Hematopoietic multipotent progenitor cell treated with erythropoietin and hydrocortisone succinate and interleukin-3 and kit ligand, for 6 days (in vitro differentiated cells): ENCODE results near the gene NANOS3.

ENCODE experiments used
- DNase-seq: peaks from one replicate; pipeline ENCODE4 v3.0.0-alpha.2; 2015

Gene NANOS3

DNA sequence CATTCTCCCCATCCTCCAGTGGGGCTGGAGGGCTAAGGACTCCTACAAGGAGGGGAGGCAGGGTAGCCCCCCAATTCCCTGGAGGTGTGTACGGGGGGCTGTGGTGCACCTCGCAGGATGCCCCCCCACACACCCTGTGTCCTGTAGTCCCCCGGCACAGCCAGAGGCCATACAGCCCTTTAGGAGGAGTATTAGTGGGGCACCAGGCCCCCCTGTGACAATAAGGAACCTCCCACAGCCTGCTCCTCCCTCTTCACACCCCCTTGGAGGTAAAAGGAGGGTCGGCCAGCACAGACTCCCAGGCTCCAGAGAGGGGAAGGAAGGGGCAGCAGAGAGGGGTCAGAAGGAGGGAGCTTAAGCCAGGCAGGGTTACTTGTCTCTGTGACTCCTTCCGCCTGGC is at the start of gene NANOS3:
Gene NANOS3 (plus strand): TSS at position 301 of the 400 bp plus-strand sequence. CDS start 115 bp downstream, outside the sequence.
- DNase-seq: no peak

DNA sequence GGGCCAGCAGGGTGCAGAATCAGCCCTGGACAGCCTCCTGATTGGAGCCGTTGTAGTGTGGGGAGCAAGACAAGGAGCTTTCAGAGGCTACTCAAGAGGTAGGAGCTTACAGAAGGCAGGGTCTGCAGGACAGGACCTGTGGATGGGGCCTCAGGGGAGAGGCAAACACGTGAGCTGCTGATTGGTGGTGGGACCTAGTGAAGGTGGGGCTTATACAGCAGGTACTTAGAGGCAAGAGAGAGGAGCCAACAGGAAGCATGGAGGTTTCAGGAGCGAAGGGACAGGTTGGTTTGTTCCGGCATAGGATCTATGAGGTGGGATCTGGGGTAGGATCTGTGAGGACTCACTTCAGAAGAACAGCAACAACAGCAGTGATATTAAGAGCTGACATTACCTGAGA is 49.3 kb upstream of the NANOS3 start:
- peak; percentile 5 for DNase-seq

DNA sequence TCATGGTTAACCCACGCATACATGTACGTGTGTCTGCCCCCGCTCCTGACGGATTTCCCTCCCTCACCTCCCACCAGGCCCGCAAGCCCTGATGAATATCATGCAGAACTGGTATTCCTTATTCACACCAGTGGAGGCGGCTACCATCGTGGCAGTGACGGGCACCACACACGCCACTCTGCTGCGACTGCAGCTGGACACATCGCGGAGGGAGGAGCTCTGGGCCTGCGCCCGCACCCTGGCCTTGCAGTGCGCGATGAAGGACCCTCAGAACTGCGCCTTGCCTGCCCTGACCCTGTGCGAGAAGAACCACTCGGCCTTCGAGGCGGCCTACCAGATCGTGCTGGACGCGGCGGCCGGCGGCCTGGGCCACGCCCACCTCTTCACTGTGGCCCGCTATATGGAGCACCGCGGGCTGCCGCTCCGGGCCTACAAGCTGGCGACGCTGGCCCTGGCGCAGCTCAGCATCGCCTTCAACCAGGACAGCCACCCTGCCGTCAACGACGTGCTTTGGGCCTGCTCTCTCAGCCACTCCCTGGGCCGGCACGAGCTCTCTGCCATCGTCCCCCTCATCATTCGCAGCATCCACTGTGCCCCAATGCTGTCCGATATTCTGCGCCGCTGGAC is 46.7 kb upstream of the NANOS3 start:
- DNase-seq: no peak

DNA sequence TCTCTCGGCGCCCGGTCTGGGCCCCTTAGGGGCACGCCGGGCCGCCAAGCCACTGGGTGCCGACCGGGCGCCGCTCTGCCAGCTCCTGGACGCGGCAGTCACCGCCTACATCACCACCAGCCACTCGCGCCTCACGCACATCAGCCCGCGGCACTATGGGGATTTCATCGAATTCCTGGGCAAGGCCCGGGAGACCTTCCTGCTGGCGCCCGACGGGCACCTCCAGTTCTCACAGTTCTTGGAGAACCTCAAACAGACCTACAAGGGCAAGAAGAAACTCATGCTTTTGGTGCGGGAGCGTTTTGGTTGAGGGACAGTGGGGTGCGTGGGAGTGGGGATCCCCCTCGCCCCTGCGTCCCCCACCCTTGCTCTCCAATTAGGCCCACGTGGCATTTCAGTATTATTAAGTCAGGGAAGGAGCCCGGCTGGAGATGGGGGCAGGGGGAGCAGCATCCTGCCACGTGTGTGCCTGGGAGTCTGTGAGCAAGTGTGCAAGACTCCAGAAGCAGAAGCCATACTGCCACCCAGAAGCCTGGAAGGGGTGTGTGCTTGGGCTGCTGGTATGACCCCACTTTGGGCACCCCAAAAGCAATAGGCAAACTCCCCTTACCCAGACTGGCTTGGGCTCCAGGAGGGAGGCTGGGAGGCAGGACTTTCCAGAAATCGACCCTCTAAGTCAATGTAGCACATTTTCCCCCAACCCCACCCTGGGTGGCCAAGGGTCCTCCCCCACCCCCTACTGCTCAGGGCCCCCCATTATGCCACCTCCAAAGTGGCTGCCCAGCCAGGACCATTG is 46.0 kb upstream of the NANOS3 start:
- DNase-seq: no peak

DNA sequence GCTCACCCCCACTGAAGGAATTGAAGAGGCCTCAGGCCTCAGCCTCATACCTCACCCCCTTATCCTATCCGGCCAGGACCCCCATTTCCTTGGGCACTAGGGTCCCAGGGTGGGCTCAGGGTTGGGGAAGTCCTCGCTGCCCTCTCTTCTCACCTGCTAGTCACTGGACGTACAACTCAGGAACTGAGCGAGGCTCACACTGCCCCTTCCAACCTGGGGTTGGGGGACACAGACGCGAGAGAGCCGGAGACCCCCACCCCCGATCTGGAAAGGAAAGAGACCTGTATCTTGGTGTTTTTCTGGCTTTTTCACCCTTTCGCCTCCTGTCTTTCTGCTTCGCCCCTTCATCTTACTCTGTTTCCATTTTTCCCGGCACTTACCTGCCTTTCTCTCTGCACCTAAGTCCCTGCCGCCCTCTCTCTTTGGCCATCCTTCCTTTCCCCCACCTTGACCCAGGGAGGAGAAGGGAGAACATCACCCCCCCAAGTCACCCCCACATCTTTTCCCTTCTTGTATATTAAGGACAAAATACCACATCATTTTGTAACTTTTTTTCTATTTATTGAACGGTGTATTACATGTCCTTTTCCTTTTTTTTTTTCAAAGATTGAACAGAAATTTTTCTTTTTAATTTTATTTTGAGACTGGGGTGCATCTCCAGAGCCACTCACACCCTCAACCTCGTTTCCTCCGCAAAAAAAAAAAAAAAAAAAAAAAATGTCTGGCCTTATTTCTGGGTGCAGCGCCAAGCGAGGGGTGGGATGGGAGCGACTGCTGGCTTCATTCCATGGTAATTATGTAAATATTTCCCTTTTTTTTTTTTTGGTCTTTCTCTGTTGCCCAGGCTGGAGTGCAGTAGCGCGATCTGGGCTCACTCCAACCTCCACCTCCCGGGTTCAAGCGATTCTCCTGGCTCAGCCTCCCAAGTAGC is 45.1 kb upstream of the NANOS3 start:
- no peak for DNase-seq

DNA sequence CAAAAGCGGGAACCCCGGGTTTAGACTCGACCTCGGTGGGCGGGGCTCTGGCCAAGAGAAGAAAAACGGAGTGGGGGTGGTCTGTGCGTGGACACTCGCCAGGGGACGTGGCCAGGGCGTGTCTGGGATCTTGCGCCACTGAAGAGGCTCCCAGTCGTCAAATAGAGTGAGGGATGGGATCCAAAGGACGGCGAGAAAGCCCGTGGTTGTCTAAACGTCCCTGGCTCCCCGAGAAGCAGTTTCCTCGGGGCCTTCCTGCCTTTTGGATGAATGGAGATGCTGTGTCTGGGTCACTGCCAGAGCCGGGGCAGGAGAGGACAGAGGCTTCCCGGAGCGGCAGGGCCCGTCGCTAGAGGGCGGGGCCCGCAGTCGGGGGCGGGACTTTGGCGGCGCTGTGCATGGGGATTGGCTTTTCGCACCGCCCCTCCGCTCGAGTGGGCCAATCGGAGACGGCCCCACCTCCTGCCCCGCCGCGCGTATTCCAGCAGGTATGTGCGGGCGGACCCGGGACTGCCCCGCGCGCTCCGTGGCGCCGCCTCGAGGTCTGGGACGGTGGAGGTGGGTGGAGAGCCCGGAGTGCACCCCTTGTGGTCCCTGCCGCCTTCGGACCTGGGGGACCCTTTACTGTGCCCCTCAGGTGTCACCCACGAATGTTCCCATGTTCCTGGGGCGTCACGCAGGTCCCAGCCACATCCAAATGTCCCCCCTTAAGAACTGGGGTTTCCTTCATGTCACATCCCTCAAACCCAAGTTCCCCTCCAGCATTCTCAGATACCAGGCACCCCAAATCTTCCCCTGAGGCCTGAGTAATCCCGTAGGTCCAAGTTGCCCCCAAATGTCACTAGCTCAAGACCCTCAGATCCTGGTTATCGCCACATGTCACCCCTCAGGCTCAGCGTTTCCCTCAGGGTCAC is 43.3 kb upstream of the NANOS3 start:
- DNase-seq: peak; percentile 95

DNA sequence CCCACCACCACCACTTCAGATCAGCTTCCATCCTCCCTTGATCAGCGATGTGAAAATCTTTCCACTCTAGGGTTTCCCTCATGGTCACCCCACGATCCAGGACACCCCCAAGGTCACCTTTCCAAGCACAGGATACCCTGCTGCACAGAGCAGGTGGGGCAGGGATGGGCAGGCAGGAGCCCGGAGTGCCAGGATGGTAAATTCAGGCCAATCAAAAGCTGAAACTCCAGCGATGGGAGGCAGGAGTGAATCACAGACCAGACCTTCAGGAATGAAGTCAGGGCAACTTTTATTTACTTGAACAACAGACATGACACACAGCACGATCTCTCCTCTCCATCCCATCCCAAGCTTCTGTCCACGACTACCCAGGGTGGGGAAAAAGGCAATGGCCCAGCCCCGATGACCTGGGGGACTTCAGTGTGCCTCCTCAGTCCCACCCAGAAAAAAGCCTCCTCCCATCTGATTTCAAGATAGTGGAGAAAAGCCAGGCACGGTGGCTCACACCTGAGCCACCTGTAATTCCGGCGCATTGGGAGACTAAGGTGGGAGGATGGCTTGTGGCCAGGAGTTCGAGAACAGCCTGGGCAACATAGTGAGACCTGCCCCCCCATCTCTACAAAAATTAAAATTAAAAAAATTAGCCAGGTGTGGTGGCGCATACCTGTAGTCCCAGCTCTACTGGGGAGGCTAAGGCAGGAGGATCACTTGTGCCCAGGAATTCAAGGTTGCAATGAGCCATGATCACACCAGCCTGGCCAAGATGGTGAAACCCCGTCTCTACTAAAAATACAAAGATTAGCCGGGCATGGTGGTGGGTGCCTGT is 42.5 kb upstream of the NANOS3 start:
- no peak for DNase-seq

DNA sequence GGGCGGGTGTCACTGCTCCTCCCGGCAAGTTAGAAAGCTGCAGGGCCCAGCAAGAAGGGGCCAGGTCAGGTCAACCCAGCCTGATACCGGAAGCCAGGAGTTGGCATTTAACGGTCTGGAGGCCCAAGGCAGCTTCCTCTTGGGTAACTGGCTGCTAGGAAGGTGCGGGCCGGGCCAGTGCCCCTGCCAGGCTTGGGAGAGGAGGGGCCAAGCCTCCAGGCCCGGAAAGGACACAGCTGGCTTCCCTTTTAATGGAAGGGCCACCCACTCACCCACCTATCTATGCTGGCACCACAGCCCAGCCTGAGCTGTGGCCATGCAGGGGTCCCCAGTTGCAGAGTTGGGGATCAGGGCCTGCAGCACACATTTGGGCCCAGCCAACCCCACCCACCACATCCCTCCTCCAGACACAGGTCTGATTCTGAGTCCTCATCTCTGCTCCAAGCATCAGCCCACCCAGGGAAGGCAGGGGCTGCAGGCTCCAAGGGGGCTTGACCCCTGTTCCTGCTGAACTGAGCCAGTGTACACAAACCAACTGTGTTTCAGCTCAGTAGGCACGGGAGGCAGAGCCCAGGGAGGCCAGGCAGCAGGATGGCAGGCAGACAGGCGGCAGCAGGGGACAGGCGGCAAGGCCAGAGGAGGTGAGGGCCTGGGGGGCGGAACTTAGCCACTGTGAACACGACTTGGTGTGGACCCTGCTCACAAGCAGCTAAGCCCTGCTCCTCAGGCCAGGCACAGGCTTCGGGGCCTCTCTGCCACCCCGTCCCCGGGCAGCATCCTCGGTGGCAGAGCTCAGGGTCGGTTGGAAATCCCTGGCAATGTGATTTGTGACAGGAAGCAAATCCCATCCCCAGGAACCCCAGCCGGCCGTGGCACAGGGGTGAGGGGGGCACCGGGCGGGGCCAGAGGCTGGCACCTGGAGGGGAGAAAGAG is 40.9 kb upstream of the NANOS3 start:
- peak; percentile 90 for DNase-seq

DNA sequence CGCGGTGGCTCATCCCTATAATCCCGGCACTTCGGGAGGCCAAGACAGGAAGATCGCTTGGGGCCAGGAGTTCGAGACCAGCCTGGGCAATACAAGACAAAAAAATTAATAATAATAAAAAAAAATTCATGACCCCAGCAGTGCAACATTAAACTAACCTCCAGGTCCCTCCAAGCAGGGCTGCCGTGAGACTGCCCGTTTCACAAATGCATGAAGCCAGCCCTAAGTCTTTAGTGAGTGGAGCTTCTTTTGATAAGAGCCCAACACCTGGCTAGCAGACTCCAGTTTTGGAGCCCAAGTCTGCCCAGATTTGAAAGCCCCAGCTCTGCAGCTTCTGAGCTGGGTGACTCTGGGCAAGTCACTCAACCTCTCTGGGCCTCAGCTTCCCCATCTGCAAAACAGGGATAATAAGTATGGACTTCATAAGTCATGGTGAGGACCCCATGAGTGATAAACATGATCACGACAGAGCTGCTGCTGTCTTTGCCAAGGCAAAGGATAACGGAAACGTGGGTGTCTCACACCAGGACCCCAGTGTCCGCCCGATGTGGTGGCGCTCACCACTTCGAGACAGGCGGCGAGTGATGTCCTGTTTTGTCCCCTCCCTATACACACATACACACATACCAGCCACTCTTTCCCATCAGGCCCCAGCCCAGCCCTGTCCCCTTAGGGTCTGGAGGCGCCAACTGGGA is 38.4 kb upstream of the NANOS3 start:
- DNase-seq: no peak

DNA sequence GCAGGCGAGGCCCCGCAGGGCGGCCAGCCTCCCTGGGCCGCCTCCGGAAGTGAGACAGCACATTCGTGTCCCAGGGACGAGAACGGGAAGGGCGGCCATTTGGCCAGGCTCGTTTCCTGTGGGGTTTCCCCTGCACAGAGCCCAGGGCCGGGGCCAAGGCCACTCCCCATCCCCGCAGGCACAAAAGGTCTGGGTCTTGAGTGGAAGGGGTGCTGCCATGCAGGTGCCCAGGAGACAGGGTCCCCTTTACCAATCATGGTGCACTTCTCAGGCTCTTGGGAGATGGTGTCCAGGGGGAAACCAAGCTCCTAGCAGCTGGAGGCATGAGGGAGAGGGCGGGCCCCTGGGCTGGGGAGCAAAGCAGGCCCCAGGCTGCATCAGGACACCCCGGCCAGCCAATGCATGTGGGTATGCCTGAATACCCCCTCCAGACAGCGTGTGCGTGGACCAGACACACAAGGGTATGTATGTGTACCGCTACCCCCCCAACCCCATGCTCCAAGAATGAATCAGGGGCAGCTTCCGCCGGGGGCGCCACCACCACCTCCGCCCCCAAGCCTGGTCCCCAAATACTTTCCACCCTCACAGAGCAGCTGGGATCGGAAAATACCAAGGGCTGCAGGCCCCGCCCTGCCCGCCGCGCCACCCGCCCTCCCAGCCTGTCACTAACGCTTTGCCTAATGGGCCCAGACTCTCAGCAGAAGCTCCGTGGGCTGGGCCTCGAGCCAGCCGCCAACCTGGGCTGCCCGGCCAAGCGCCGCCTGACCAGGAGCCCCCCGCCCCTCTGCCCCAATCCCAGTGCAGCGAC is 37.6 kb upstream of the NANOS3 start:
- DNase-seq: peak; percentile 93

DNA sequence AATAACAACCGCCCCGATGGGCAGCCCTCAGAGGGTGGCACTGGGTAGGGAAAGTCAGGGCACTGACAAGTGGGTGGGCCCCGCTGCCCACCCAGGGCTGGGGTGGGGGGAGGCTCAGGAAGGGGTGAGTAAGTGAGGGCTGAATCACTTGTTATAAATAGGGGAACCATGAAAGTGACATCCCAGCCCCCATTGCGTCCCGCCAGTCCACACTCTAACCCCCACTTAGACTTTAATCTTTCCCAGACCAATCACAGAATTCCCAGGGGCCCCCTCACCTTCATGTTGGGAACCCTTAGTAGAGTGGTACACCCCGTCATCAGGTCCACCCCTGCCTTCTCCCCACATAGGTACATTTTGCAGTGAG is 37.0 kb upstream of the NANOS3 start:
- no peak for DNase-seq

DNA sequence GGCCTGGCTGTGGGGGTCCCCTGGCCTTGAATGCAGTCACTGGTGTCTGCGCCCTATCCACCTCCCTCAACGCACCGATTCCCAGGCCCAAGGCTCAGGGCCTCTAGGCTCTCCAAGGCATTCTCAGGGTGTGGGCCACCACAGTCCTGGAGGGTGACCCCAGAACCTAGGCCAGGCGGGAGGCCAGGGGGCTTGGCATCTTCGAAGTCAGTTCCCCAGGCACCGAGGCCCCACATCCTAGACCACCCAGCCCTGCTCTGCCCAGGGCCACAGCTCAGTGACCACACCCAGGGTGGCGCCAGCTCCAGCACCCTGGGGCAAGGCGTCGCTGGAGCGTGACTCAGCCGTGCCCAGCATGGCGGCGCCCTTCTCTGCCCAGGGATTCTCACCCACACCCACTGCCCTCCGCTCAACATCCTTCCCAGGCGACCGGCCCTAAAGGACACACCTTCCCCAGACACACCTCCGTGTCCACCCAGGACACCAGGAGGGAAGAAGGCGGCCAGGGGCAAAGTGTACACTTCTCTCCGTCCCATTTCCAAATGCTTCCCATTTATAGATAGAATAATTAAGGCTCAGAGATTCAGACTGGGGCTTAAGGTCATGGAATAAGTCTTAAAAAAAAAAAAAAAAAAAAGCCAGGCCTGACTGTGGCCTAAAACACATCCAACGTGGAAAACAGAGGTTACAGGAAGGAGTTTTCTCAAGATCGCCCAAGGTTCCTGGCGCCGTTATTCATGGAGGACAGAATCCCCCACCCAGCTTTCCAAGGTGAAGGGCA is 36.4 kb upstream of the NANOS3 start:
- peak; percentile 83 for DNase-seq

DNA sequence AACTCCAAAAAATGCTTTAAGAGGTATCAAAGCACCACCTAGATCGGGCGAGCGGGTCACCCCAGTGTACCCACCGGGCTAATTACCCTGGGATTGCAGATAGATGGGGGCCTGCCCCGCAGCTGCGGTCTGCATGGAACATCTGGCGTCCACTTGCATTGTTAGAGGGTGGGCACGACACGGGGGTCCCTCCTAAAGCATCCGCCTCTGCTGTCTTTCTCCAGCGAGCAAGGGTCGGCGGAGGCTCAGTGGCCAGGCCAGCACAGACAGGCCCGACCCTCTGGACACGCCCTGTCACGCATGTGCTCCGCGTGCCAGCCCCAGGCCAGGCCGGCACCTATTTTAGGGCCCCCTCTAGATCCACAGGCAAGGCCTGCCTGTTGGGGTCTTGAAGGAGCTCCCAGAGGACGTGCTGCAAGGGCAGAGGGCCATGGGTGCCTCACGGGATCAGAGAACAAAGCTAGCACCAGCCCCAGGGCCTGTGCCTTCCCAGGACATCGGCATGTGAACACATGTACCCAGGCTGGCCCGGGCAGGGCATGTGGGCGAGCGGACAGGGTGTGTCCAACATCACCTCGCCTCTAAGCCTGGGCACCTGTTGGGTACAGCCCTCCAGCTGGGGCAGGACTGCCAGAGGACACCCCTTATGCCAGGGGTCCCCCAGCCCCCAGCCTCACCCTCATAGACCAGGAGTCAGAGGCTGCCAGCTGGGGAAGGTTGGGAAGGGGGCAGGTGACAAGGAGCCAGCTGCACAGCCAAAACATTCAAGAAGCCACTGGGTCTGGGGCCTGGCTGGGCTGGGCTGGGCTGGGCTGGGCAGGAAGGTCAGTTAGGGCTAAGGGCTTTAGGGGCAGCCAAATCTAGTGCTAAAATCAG is 35.6 kb upstream of the NANOS3 start:
- DNase-seq: peak; percentile 72

DNA sequence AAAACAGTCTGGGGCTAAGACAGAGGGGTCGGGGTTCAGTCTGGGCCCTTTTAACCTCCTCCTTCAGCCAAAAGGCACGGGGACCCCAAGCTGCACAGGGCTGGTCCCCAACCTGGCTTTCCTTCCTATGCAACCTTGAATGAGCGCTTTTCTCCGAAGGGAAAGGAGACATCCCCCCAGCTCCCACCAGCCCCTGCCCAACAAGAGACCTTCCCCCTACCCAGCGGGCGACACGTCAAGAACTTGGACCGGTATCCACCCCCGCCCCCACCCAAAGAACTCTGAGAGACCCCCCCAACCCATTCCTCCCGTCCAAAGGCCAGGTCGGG is 35.0 kb upstream of the NANOS3 start:
- DNase-seq: peak; percentile 46

DNA sequence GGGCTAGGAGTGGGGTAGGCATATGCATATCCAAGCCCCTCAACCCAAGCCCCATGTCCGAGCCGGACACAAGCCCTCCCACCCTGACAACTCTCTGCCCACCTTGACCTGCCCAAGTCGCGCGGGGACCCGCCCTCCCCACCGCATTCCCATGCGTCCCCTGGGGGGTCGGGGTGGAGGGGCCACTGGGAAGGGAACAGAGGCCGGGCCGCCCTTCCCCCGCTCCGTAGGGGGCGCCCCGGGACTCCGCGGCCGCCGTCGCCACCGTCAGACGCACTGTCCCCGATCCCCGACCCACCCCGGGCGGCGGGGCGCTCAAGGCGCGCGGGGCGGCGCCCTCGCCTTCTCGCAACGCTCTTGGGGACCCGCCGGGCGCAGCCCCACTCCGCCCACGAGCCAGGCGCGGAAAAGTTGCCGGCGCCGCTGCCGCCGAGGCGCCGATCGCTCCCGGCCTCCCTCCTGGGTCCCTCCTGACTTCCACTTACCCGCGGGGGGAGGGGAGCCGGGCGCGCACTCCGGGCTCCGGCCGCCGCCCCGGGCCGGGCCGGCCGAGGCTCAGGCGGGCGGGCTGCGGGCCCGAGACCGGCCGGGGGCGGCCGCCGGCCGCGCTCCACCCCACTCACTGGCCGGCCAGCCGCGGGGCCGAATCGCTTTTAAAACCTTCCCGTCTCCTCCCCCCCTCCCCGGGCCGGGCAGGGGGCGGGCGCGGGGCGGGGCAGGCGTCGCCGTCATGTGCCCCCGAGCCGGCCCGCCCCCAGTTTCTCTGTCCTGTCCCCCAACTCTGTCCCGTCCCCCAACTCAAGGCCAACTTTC is 34.4 kb upstream of the NANOS3 start:
- peak; percentile 83 for DNase-seq
